Liver (tissue), 9 donors: ENCODE data around the gene RAC2. TPM values are rescaled to one million over a fixed set of nuclear protein-coding genes. Genes with fewer than 3 reads are reported as not detected.

Experiments used
- DNase-seq: peaks from one replicate; pipeline ENCODE4 v3.0.0-alpha.2; 2017; ENCODE audit warnings: low spot score
- H3K27ac ChIP-seq, 2 donors: one replicate each; pipeline ENCODE4 v1.7.0; 2013; ENCODE audit warnings: inconsistent platforms in 2 of 2, low read length in 2 of 2, control low read depth in 1 of 2, low read depth in 1 of 2, mild to moderate bottlenecking in 1 of 2
- H3K27me3 ChIP-seq, 4 donors: one replicate each; pipeline versions ENCODE4 v1.6.1 to v1.7.0; 2013; ENCODE audit warnings: low read length in 3 of 4, inconsistent platforms in 1 of 4, mild to moderate bottlenecking in 1 of 4, moderate library complexity in 1 of 4; ENCODE audit not compliant: control insufficient read depth in 4 of 4, insufficient read depth in 4 of 4
- H3K36me3 ChIP-seq, 4 donors: one replicate each; pipeline versions ENCODE4 v1.6.1 to v1.7.0; 2013; ENCODE audit warnings: low read length in 3 of 4, mild to moderate bottlenecking in 3 of 4, low read depth in 1 of 4, moderate library complexity in 1 of 4; ENCODE audit not compliant: control insufficient read depth in 4 of 4, insufficient read depth in 3 of 4
- H3K4me1 ChIP-seq, 4 donors: one replicate each; pipeline versions ENCODE4 v1.6.1 to v1.7.0; 2013; ENCODE audit warnings: low read length in 3 of 4, mild to moderate bottlenecking in 3 of 4, moderate library complexity in 1 of 4; ENCODE audit not compliant: control insufficient read depth in 4 of 4, insufficient read depth in 4 of 4
- H3K4me3 ChIP-seq, 3 donors: one replicate each; pipeline versions ENCODE4 v1.6.1 to v1.7.0; 2013; ENCODE audit warnings: low read length in 3 of 3, control low read depth in 1 of 3, low read depth in 1 of 3, mild to moderate bottlenecking in 1 of 3
- H3K9ac ChIP-seq, 2 donors: one replicate each; pipeline ENCODE4 v1.7.0; 2013; ENCODE audit warnings: low read length in 2 of 2, mild to moderate bottlenecking in 2 of 2, moderate library complexity in 2 of 2, control low read depth in 1 of 2, low read depth in 1 of 2
- H3K9me3 ChIP-seq, 4 donors: one replicate each; pipeline versions ENCODE4 v1.6.1 to v1.7.0; 2013; ENCODE audit warnings: low read length in 3 of 4; ENCODE audit not compliant: control insufficient read depth in 4 of 4
- CTCF ChIP-seq: fragments of 150-350 bp; IDR thresholded peaks from 2 replicates; pipeline ENCODE4 v1.5.1; 2017; ENCODE audit warnings: improper control_type of control experiment, low read depth, low read length; ENCODE audit not compliant: missing input control
- EGR1 ChIP-seq, 2 donors: IDR thresholded peaks; 2 replicates each; pipeline ENCODE4 v1.6.1; 2016 to 2018; ENCODE audit warnings: antibody characterized with exemption in 2 of 2, low read depth in 2 of 2
- FOXA1 ChIP-seq: IDR thresholded peaks from 2 replicates; pipeline ENCODE4 v1.6.1; 2016; ENCODE audit warnings: antibody characterized with exemption
- FOXA2 ChIP-seq: IDR thresholded peaks from 2 replicates; pipeline ENCODE4 v1.6.1; 2016; ENCODE audit warnings: antibody characterized with exemption
- GABPA ChIP-seq, 2 donors: IDR thresholded peaks in 1 of 2; conservative IDR thresholded peaks in 1 of 2; 2 replicates each; pipeline ENCODE4 v1.6.1; 2016; ENCODE audit warnings: antibody characterized with exemption in 2 of 2, mild to moderate bottlenecking in 1 of 2, moderate library complexity in 1 of 2
- HNF4A ChIP-seq, 2 donors: conservative IDR thresholded peaks; 2 replicates each; pipeline ENCODE4 v1.6.1; 2016; ENCODE audit warnings: antibody characterized with exemption in 2 of 2, mild to moderate bottlenecking in 2 of 2
- JUND ChIP-seq, 2 donors: IDR thresholded peaks; 2 replicates each; pipeline ENCODE4 v1.6.1; 2016; ENCODE audit warnings: antibody characterized with exemption in 2 of 2
- MAX ChIP-seq: IDR thresholded peaks from 2 replicates; pipeline ENCODE4 v1.6.1; 2016; ENCODE audit warnings: antibody characterized with exemption
- NR2F2 ChIP-seq: IDR thresholded peaks from 2 replicates; pipeline ENCODE4 v1.6.1; 2016; ENCODE audit warnings: antibody characterized with exemption
- RAD21 ChIP-seq, 2 donors: IDR thresholded peaks; 2 replicates each; pipeline ENCODE4 v1.6.1; 2016; ENCODE audit warnings: antibody characterized with exemption in 2 of 2, mild to moderate bottlenecking in 2 of 2
- RXRA ChIP-seq, 2 donors: IDR thresholded peaks; 2 replicates each; pipeline ENCODE4 v1.6.1; 2017 to 2018; ENCODE audit warnings: antibody characterized with exemption in 2 of 2, mild to moderate bottlenecking in 1 of 2
- SP1 ChIP-seq: IDR thresholded peaks from 2 replicates; pipeline ENCODE4 v1.6.1; 2018; ENCODE audit warnings: antibody characterized with exemption, mild to moderate bottlenecking
- TAF1 ChIP-seq: conservative IDR thresholded peaks from 2 replicates; pipeline ENCODE4 v1.6.1; 2016; ENCODE audit warnings: antibody characterized with exemption, mild to moderate bottlenecking
- YY1 ChIP-seq: IDR thresholded peaks from 2 replicates; pipeline ENCODE4 v1.6.1; 2016; ENCODE audit warnings: antibody characterized with exemption, mild to moderate bottlenecking
- ZBTB33 ChIP-seq: IDR thresholded peaks from 2 replicates; pipeline ENCODE4 v1.6.1; 2016; ENCODE audit warnings: antibody characterized with exemption
- WGBS: extraction: QIAGEN DNeasy Blood & Tissue Kit; methylation state at CpG from one replicate; pipeline ENCODE4 v1.1.7; 2013; 5-methylcytosine and 5-hydroxymethylcytosine counted together
- polyA plus RNA-seq, 2 donors: library from polyadenylated mRNA; stranded (reverse) in 1 of 2; unstranded in 1 of 2; fragments of 200-250 nt in 1 of 2; fragments of >200 nt in 1 of 2; fragmentation: Nextera tagmentation in 1 of 2; extraction: Ambion mirVana in 1 of 2; gene quantifications; one replicate each; pipeline versions ENCODE4 v1.2.1 to v1.2.3, GENCODE V29; 2013 to 2015
- total RNA-seq, 2 donors: library from RNA; depleted of rRNA; stranded (reverse); fragments of >200 nt; gene quantifications; one replicate each; pipeline ENCODE4 v1.2.3, GENCODE V29; 2014
- TF ChIP-seq, protein P1 (sequence below): IDR thresholded peaks from 2 replicates; pipeline ENCODE4 v1.6.1; 2016; ENCODE audit warnings: antibody characterized with exemption
- TF ChIP-seq, protein P2 (sequence below): IDR thresholded peaks from 2 replicates; pipeline ENCODE4 v1.6.1; 2016; ENCODE audit warnings: antibody characterized with exemption, mild to moderate bottlenecking
- donor health status: healthy.
- donor health status: healthy.
- donor health status: healthy.
- donor health status: healthy.
- donor health status: healthy.

RAC2 gene
- total RNA-seq (10 to 100 TPM in 1 of 2 donors, 1 to 10 TPM in 1; 4.0 to 15.0 TPM), polyA plus RNA-seq (1 to 10 TPM; 6.1 to 8.7 TPM)

GRCh38 chr22:37244114-37244921 is at the start of gene RAC2:
TSS of gene RAC2 (minus strand) at chr22:37244269. CDS start at chr22:37244148, 121 bp downstream.
- H3K27ac ChIP-seq: peak within 1 kb of the TSS; percentile 70 to 76
- peak within 1 kb of the TSS in 1 of 2 donors; percentile 36 for H3K9ac ChIP-seq
- 23% methylated on average over 23 of the region's 23 CpGs for WGBS
- H3K36me3 ChIP-seq: no peaks in the 10 kb centered on the region
- peak; percentile 62 for DNase-seq
- TF ChIP-seq HNF4A (conservative IDR thresholded peaks at IDR 0.05) (no peak), YY1 (no peak), GABPA (IDR thresholded peaks at IDR 0.05 in 1 of 2, conservative IDR thresholded peaks at IDR 0.05 in 1 of 2) (peak in 1 of 2 donors; percentile 12), SP1 (peak; percentile 12)
- H3K27me3 ChIP-seq: no peaks in the 10 kb centered on the region
- H3K4me1 ChIP-seq: peaks cover 0 to 3% (median 0%) of the 10 kb centered on the region in 4 donors
- H3K9me3 ChIP-seq: no peaks in the 10 kb centered on the region
- peak within 1 kb of the TSS; percentile 7 to 35 (median 25) for H3K4me3 ChIP-seq

GRCh38 chr22:37293172-37293571 is 49.1 kb upstream of the RAC2 start:
- peaks cover 0 to 4% (median 0%) of the 10 kb centered on the region in 4 donors for H3K27me3 ChIP-seq
- no peak for DNase-seq
- H3K27ac ChIP-seq: no peak overlapping the region
- TF ChIP-seq FOXA1: no peak
- TF ChIP-seq RAD21 (IDR thresholded peaks at IDR 0.05): no peak
- TF ChIP-seq YY1: no peak
- TF ChIP-seq JUND (IDR thresholded peaks at IDR 0.05): no peak
- WGBS: 86% methylated on average over 3 of the region's 3 CpGs
- H3K36me3 ChIP-seq: peaks cover 0 to 4% (median 0%) of the 10 kb centered on the region in 4 donors
- no peak overlapping the region for H3K9ac ChIP-seq
- no peaks in the 10 kb centered on the region for H3K4me1 ChIP-seq
- no peak overlapping the region for H3K4me3 ChIP-seq
- H3K9me3 ChIP-seq: no peaks in the 10 kb centered on the region

DNA sequence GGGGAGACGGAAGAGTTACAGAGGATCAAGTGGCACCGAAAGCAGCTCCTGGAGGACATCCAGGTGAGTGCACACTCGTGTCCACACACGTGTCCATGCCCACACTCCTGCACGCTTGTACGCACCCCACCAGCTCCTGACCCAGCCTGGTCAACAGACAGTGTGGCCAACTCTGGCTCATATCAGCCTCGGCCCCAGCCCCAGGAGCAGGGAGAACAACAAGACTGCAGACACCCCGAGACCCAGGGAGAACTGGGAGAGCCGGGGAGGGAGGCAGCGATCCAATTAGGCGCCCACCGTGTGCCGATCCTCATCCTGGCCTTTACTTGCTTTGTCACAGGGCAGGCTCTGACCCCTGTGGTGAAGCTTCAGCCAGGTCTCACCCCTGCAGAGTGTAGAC is 48.6 kb upstream of the RAC2 start:
- Histone ChIP-seq H3K27ac (no peak overlapping the region), H3K27me3 (peaks cover 0 to 4% (median 0%) of the 10 kb centered on the region in 4 donors), H3K9me3 (no peaks in the 10 kb centered on the region), H3K4me1 (no peaks in the 10 kb centered on the region), H3K4me3 (no peak overlapping the region), H3K9ac (no peak overlapping the region), H3K36me3 (peaks cover 0 to 4% (median 0%) of the 10 kb centered on the region in 4 donors)
- TF ChIP-seq EGR1 (IDR thresholded peaks at IDR 0.05; ENCODE audit: low read depth in 2 of 2) (no peak), NR2F2 (no peak), TAF1 (no peak), FOXA1 (no peak), RXRA (IDR thresholded peaks at IDR 0.05) (no peak), YY1 (no peak), FOXA2 (no peak), HNF4A (conservative IDR thresholded peaks at IDR 0.05) (no peak), JUND (IDR thresholded peaks at IDR 0.05) (no peak), CTCF (no peak), SP1 (no peak), MAX (no peak), ZBTB33 (no peak)
- TF ChIP-seq, protein P1, sequence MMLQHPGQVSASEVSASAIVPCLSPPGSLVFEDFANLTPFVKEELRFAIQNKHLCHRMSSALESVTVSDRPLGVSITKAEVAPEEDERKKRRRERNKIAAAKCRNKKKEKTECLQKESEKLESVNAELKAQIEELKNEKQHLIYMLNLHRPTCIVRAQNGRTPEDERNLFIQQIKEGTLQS: no peak
- TF ChIP-seq, protein P2, sequence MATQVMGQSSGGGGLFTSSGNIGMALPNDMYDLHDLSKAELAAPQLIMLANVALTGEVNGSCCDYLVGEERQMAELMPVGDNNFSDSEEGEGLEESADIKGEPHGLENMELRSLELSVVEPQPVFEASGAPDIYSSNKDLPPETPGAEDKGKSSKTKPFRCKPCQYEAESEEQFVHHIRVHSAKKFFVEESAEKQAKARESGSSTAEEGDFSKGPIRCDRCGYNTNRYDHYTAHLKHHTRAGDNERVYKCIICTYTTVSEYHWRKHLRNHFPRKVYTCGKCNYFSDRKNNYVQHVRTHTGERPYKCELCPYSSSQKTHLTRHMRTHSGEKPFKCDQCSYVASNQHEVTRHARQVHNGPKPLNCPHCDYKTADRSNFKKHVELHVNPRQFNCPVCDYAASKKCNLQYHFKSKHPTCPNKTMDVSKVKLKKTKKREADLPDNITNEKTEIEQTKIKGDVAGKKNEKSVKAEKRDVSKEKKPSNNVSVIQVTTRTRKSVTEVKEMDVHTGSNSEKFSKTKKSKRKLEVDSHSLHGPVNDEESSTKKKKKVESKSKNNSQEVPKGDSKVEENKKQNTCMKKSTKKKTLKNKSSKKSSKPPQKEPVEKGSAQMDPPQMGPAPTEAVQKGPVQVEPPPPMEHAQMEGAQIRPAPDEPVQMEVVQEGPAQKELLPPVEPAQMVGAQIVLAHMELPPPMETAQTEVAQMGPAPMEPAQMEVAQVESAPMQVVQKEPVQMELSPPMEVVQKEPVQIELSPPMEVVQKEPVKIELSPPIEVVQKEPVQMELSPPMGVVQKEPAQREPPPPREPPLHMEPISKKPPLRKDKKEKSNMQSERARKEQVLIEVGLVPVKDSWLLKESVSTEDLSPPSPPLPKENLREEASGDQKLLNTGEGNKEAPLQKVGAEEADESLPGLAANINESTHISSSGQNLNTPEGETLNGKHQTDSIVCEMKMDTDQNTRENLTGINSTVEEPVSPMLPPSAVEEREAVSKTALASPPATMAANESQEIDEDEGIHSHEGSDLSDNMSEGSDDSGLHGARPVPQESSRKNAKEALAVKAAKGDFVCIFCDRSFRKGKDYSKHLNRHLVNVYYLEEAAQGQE: no peak
- WGBS: 79% methylated on average over 13 of the region's 13 CpGs
- DNase-seq: no peak
